Measurements from ENCODE around the gene LIPH. TPM values are rescaled to one million over a fixed set of nuclear protein-coding genes. Genes with fewer than 3 reads are reported as not detected.

The LIPH gene
- total and polyA plus RNA-seq, 10 of the 15 experiments (the other 5 are each of a cell fraction or from before 2014, with no cell fraction given), result 2.2 to 11.1 (median 5.4) TPM

- TF ChIP-seq SIX5 (IDR thresholded peaks at IDR 0.05; ENCODE audit: low read depth, low read length, severe bottlenecking) (no peak), EP300 (IDR thresholded peaks at IDR 0.05; ENCODE audit: borderline replicate concordance in 1 of 2, control insufficient read depth in 1 of 2, low read depth in 2 of 2, low read length in 2 of 2) (no peak), MTA2 (IDR thresholded peaks at IDR 0.05; ENCODE audit: low read depth) (no peak), IKZF1 (conservative IDR thresholded peaks at IDR 0.05) (no peak), WRNIP1 (IDR thresholded peaks at IDR 0.05; ENCODE audit: borderline replicate concordance, low read depth, low read length) (no peak), ESRRA (IDR thresholded peaks at IDR 0.05; ENCODE audit: low read length) (no peak), SRF (IDR thresholded peaks at IDR 0.05; ENCODE audit: low read depth in 2 of 2, low read length in 2 of 2) (no peak), MEF2A (IDR thresholded peaks at IDR 0.05; ENCODE audit: insufficient read depth, low read depth, low read length) (no peak)
Observed at GRCh38 chr3:185572183-185572582, 19.8 kb upstream of the LIPH start (continued).

DNA sequence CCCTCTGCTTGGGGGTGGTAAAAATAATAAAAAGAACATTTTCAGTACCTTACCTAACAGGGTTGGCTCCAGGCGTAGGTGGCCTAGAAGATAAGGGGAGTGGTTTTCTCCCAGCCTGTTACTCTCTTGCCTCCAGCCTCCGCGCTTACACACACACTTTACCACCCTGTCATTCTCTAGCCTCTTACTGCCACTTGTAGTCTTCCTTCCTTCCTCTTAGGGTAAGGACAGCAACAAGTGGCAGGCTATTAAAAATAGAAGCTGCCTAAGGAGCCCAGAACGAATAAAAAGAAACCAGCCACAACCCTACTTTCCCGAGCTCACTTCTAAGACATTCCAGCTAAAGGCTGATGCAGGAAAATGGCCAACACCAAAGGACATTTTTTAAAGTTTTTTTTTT, 9.6 kb upstream of the LIPH start:
- ChIA-PET RAD21 (ENCODE audit: unreplicated experiment) (interaction anchor here (0.7 to 1.2 kb wide), 2 partner anchors 23 to 67 kb away, joined by 3 read pairs; no protein-coding TSS in a partner anchor), SMC1A (ENCODE audit: uncharacterized antibody, unreplicated experiment) (interaction anchor here (0.7 to 3.7 kb wide), 2 partner anchors 13 to 198 kb away, joined by 3 to 23 read pairs; no protein-coding TSS in a partner anchor), CTCF (interaction anchor here (1.0 kb wide), 1 partner anchor 13 kb away, joined by 5 read pairs; no protein-coding TSS in a partner anchor), POLR2A (interaction anchor here (0.6 kb wide), 2 partner anchors 25 to 1275 kb away, joined by 4 read pairs; no protein-coding TSS in a partner anchor)
- H3K9me3 ChIP-seq (replicated peaks; ENCODE audit: control insufficient read depth, insufficient read depth, low read length), result no peaks in the 10 kb centered on the region
- no peak overlapping the region for H3K4me2 ChIP-seq (ENCODE audit: control insufficient read depth, insufficient read depth)
- no peaks in the 10 kb centered on the region for H4K20me1 ChIP-seq (ENCODE audit: control insufficient read depth, insufficient read depth)
- H2AFZ ChIP-seq (ENCODE audit: control insufficient read depth, low read depth, low read length), result peak overlapping the region; percentile 47
- no peak for TF ChIP-seq MYC (IDR thresholded peaks at IDR 0.05; ENCODE audit: insufficient read depth, insufficient read length, insufficient replicate concordance, low read length, severe bottlenecking)
- TF ChIP-seq USF2 (IDR thresholded peaks at IDR 0.05; ENCODE audit: borderline replicate concordance, low read depth, low read length), result no peak
- TF ChIP-seq RCOR1 (conservative IDR thresholded peaks at IDR 0.05; ENCODE audit: low read depth, low read length), result no peak
- TF ChIP-seq RAD51 (IDR thresholded peaks at IDR 0.05), result no peak
- TF ChIP-seq, protein P1, sequence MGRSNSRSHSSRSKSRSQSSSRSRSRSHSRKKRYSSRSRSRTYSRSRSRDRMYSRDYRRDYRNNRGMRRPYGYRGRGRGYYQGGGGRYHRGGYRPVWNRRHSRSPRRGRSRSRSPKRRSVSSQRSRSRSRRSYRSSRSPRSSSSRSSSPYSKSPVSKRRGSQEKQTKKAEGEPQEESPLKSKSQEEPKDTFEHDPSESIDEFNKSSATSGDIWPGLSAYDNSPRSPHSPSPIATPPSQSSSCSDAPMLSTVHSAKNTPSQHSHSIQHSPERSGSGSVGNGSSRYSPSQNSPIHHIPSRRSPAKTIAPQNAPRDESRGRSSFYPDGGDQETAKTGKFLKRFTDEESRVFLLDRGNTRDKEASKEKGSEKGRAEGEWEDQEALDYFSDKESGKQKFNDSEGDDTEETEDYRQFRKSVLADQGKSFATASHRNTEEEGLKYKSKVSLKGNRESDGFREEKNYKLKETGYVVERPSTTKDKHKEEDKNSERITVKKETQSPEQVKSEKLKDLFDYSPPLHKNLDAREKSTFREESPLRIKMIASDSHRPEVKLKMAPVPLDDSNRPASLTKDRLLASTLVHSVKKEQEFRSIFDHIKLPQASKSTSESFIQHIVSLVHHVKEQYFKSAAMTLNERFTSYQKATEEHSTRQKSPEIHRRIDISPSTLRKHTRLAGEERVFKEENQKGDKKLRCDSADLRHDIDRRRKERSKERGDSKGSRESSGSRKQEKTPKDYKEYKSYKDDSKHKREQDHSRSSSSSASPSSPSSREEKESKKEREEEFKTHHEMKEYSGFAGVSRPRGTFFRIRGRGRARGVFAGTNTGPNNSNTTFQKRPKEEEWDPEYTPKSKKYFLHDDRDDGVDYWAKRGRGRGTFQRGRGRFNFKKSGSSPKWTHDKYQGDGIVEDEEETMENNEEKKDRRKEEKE (IDR thresholded peaks at IDR 0.05), result no peak
- TF ChIP-seq IKZF2 (IDR thresholded peaks at IDR 0.05), result no peak
- no peak for TF ChIP-seq NR2C2 (IDR thresholded peaks at IDR 0.05; ENCODE audit: borderline replicate concordance, control insufficient read depth, insufficient read length, low read depth)
- TF ChIP-seq MEF2A (IDR thresholded peaks at IDR 0.05; ENCODE audit: insufficient read depth, low read depth, low read length), result no peak
- DNase-seq (ENCODE audit: low read depth, low spot score) (no peak), FAIRE-seq (no peak), ATAC-seq (no peak)
- in situ Hi-C loops (cut with MboI), result no loop called here
- H3K79me2 ChIP-seq (ENCODE audit: control insufficient read depth, insufficient read depth, low read length), result no peaks in the 10 kb centered on the region
- WGBS (ENCODE audit: insufficient coverage, insufficient replicate concordance, low lambda C conversion rate, missing lambda C conversion rate), result 57% methylated on average over 5 of the region's 5 CpGs
- no peaks in the 10 kb centered on the region for H3K36me3 ChIP-seq (ENCODE audit: control insufficient read depth in 2 of 2, insufficient read depth in 2 of 2, low read length in 1 of 2)
- H3K4me1 ChIP-seq (ENCODE audit: control insufficient read depth, insufficient read depth, low read length), result peaks cover 18% of the 10 kb centered on the region
- intact Hi-C loops (cut with micrococcal nuclease; ENCODE audit: unreplicated experiment), result no loop called here
- BruUV-seq (replicated peaks), result no TSS peak
- H3K9ac ChIP-seq (ENCODE audit: control insufficient read depth, insufficient read depth, low read length), result no peak overlapping the region
- H3K27ac ChIP-seq (ENCODE audit: control insufficient read depth, insufficient read depth), result no peak overlapping the region
- no peak overlapping the region for H3K4me3 ChIP-seq
- no peaks in the 10 kb centered on the region for H3K27me3 ChIP-seq (replicated peaks in 1 of 2; ENCODE audit: control insufficient read depth in 2 of 2, insufficient read depth in 2 of 2, low read length in 1 of 2)

Data from GM12878 (cell line).